ENCODE measurements around the gene AVP.
"Not testable (repeated sequence)": the region's sequence is repeated elsewhere in the genome, so short reads cannot be mapped to it uniquely, and the experiment has no call there.

The AVP gene

DNA sequence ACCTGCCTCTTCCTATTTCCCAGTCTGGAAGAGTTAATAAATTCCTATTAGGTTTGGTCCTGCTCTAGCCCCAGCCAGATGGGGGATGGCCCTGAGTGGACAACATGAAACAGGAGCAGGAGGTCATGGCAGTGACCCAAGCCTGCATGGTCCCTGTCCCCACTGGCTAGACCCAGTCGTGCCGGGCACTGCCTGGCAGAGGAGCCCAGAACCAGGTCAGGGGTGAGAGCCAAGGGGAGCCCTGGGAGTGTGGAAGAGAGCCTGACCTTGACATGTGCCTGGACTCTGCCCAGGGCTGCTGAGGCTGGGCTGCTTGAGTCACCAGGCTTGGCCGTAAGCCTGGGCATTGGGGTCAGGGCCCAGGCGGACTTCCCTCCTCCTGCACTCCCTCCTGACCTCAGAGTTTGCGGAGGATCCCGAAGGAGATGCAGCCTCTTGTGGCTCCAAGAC, 3.6 kb downstream of the AVP start:
- DNase-seq (ENCODE audit: low read depth): no peak
- H3K4me3 ChIP-seq (ENCODE audit: low read depth, low read length): no peak overlapping the region
- no peak for TF ChIP-seq CTCF (IDR thresholded peaks at IDR 0.05; ENCODE audit: low read depth, low read length)
- no peak for TF ChIP-seq MYC (IDR thresholded peaks at IDR 0.05; ENCODE audit: low read depth, low read length)
- TF ChIP-seq, protein P1, sequence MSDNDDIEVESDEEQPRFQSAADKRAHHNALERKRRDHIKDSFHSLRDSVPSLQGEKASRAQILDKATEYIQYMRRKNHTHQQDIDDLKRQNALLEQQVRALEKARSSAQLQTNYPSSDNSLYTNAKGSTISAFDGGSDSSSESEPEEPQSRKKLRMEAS (IDR thresholded peaks at IDR 0.05; ENCODE audit: low read depth, low read length): no peak

GRCh38 chr20:3077618-3078134, 6.8 kb downstream of the AVP start:
- TF ChIP-seq MYC (IDR thresholded peaks at IDR 0.05; ENCODE audit: low read depth, low read length) (no peak), POLR2A (IDR thresholded peaks at IDR 0.05; ENCODE audit: extremely low read depth, insufficient read length) (no peak), CTCF (IDR thresholded peaks at IDR 0.05; ENCODE audit: low read depth, low read length) (no peak)
- TF ChIP-seq, protein P1 (IDR thresholded peaks at IDR 0.05; ENCODE audit: low read depth, low read length): no peak
- no peak for DNase-seq (ENCODE audit: low read depth)
- no peak overlapping the region for H3K4me3 ChIP-seq (ENCODE audit: low read depth, low read length)

GRCh38 chr20:3075315-3075714, 9.2 kb downstream of the AVP start:
- not testable (repeated sequence) for H3K4me3 ChIP-seq (ENCODE audit: low read depth, low read length); DNase-seq (ENCODE audit: low read depth)

- TF ChIP-seq POLR2A (IDR thresholded peaks at IDR 0.05; ENCODE audit: extremely low read depth, insufficient read length) (no peak), MYC (IDR thresholded peaks at IDR 0.05; ENCODE audit: low read depth, low read length) (no peak)
- no peak for DNase-seq (ENCODE audit: low read depth)
Measured at GRCh38 chr20:3074812-3075211, 9.7 kb downstream of the AVP start.

GRCh38 chr20:3073251-3073643, 11.3 kb downstream of the AVP start:
- H3K4me3 ChIP-seq (ENCODE audit: low read depth, low read length); DNase-seq (ENCODE audit: low read depth): not testable (repeated sequence)

More at GRCh38 chr20:3074812-3075211, 9.7 kb downstream of the AVP start:
- H3K4me3 ChIP-seq (ENCODE audit: low read depth, low read length): no peak overlapping the region

- no peak overlapping the region for H3K4me3 ChIP-seq (ENCODE audit: low read depth, low read length)
- DNase-seq (ENCODE audit: low read depth): no peak
- TF ChIP-seq POLR2A (IDR thresholded peaks at IDR 0.05; ENCODE audit: extremely low read depth, insufficient read length): no peak
Measured at GRCh38 chr20:3072530-3073250, 11.8 kb downstream of the AVP start.

GRCh38 chr20:3071610-3072529, 12.7 kb downstream of the AVP start, which contains the start of gene OXT:
TSS of gene OXT (plus strand) at chr20:3071620. CDS start at chr20:3071656, 36 bp downstream.
- no peak for TF ChIP-seq POLR2A (IDR thresholded peaks at IDR 0.05; ENCODE audit: extremely low read depth, insufficient read length)
- TF ChIP-seq MYC (IDR thresholded peaks at IDR 0.05; ENCODE audit: low read depth, low read length): no peak
- no peak for TF ChIP-seq CTCF (IDR thresholded peaks at IDR 0.05; ENCODE audit: low read depth, low read length)
- TF ChIP-seq, protein P1 (IDR thresholded peaks at IDR 0.05; ENCODE audit: low read depth, low read length): no peak
- no peak within 1 kb of the TSS for H3K4me3 ChIP-seq (ENCODE audit: low read depth, low read length)
- no peak for DNase-seq (ENCODE audit: low read depth)

DNA sequence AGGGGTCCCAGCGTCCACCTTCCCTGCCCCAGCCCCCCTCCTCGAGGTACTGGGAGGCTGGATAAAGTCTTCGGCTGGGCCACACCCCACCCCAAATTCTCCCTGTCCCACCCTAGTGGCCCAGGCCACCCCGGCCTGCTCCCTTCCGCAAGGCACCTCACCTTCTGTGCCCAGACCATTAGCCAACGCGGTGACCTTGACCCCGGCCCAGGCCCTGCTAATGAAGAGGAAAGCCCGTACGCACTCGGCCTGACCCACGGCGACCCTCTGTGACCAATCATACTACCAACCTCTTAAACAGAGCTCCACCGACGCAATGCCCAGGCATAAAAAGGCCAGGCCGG, 13.3 kb downstream of the AVP start:
- TF ChIP-seq POLR2A (IDR thresholded peaks at IDR 0.05; ENCODE audit: extremely low read depth, insufficient read length): no peak
- H3K4me3 ChIP-seq (ENCODE audit: low read depth, low read length): no peak overlapping the region
- DNase-seq (ENCODE audit: low read depth): no peak

Data from NB4 (cell line).